AG09309 (cell line): ENCODE measurements around the gene MAP4K5.
"Not testable (repeated sequence)": the region's sequence is repeated elsewhere in the genome, so short reads cannot be mapped to it uniquely, and the experiment has no call there.

Source experiments
- DNase-seq: peaks from one replicate; pipeline ENCODE4 v3.0.0-alpha.2; 2010; ENCODE audit warnings: low read depth
- H3K4me3 ChIP-seq: 2 replicates; pipeline ENCODE4 v1.5.1; 2011; ENCODE audit warnings: mild to moderate bottlenecking, low read depth, low read length, moderate library complexity; ENCODE audit not compliant: control insufficient read depth
- TF ChIP-seq, protein P1 (sequence below): IDR thresholded peaks from 2 replicates; pipeline ENCODE4 v1.5.1; 2011; ENCODE audit warnings: mild to moderate bottlenecking, low read depth, low read length, inconsistent platforms; ENCODE audit not compliant: insufficient read depth, control insufficient read depth; ENCODE audit errors: missing control alignments

MAP4K5 gene

DNA sequence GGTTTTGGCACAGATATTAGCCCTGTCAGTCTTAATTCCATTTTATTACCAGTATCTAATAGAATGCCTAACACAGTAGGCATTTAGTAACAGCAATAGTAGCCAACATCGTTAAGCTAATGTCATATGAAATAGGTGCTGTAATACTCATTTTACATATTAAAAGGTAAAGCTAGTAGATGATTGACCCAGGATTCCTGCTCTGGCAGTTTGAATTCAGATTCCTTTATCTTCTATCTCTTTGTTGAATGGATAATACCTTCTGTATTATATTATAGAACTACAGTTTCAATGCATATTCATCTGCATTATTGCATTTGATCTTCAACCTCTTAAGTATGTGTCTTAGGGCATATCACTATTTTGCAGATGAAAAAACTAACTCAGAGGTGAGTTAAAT, 30.5 kb upstream of the MAP4K5 start:
- TF ChIP-seq, protein P1, sequence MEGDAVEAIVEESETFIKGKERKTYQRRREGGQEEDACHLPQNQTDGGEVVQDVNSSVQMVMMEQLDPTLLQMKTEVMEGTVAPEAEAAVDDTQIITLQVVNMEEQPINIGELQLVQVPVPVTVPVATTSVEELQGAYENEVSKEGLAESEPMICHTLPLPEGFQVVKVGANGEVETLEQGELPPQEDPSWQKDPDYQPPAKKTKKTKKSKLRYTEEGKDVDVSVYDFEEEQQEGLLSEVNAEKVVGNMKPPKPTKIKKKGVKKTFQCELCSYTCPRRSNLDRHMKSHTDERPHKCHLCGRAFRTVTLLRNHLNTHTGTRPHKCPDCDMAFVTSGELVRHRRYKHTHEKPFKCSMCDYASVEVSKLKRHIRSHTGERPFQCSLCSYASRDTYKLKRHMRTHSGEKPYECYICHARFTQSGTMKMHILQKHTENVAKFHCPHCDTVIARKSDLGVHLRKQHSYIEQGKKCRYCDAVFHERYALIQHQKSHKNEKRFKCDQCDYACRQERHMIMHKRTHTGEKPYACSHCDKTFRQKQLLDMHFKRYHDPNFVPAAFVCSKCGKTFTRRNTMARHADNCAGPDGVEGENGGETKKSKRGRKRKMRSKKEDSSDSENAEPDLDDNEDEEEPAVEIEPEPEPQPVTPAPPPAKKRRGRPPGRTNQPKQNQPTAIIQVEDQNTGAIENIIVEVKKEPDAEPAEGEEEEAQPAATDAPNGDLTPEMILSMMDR: no peak
- DNase-seq: no peak
- no peak overlapping the region for H3K4me3 ChIP-seq

DNA sequence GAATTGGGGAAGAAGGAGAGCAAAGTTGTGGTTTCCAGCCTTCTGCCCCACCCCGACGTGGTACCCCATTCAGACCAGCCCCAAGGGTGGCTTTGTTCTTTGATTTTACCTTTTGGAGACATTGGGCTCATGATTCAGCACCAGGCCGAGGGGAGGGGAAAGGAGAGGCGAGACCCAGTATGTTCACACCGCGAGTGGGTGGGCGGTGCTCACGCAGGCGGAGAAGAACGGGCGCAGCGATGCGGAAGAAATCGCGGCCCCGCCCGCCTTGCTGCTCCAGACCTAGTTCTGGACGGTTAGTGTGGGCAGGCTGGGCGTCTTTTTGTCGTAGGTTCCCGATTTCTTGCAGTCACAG, 28.5 kb upstream of the MAP4K5 start:
- DNase-seq: peak; percentile 20
- H3K4me3 ChIP-seq: peak overlapping the region; percentile 55
- TF ChIP-seq, protein P1: no peak

DNA sequence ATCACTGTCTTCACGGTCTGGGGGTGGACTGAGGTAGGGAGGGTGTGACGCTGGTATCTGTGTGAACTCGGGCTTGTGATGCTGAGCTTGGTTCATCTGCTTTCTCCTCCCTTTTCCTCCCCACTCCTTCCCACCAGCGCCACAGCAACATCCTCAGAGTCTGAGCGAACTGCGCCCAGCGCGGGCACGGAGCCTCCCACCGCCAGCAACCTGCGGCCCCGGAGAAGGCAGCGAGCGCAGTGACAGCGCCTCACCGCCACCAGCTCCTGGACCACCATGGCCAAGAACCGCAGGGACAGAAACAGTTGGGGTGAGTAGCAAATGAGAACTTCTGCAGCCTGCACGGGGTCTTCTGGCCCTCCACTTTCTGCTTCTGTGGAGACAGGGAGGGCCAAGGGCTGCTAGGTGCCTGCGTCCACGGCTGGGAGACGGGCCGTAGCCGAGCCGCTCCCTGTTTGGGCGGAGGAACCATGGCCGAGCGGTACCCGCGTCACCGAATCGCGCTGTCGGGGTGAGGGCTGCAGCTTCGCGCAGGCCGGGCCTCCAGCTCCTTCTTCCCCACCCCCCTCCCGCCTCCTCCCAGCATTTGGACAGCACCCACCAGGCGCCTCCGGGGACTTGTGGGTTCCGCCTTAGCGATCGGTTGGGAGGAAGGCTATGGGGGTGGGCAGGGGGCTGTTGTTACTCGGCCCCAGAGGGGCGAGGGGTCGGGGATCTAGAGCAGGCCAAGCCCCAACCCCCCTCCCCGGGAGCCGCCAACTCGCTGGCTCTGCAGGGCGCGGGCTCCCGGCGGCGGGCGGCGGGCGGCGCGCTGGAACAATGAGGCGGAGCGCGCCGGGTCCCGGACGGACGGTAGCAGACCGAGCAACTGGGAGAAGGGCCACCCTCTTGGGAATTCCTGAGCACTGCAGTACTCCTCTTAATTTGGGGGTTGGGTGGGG, 27.9 kb upstream of the MAP4K5 start, which contains the start of gene ATL1:
Gene ATL1, plus strand, starts transcription at position 156 of the 941 bp plus-strand sequence. Its CDS starts 121 bp downstream, at position 277.
- DNase-seq: peak; percentile 25
- TF ChIP-seq, protein P1: no peak
- H3K4me3 ChIP-seq: peak within 1 kb of the TSS; percentile 55

DNA sequence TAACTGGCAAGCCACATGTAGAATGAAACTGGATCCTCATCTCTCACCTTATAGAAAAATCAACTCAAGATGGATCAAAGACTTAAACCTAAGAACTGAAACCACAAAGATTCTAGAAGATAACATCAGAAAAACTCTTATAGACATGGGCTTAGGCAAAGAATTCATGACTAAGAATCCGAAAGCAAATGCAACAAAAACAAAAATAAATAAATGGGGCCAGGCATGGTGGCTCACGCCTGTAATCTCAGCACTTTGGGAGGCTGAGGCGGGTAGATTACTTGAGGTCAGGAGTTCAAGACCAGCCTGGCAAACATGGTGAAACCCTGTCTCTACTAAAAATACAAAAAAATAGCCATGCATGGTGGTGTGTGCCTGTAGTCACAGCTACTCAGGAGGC, 20.4 kb upstream of the MAP4K5 start:
- H3K4me3 ChIP-seq, DNase-seq: not testable (repeated sequence)

DNA sequence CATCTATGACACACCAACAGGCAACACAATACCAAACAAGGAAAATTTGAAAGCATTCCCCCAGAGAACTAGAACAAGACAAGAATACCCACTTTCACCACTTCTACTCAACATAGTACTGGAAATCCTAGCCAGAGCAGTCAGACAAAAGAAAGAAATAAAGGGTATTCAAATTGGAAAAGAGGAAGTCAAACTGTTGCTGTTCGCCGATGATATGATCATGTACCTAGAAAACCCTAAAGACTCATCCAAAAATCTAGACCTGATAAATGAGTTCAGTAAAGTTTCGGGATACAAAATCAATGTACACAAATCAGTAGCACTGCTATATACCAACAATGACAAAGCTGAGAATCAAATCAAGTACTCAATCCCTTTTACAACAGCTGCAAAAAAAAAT, 19.5 kb upstream of the MAP4K5 start:
- no peak overlapping the region for H3K4me3 ChIP-seq
- TF ChIP-seq, protein P1: no peak
- no peak for DNase-seq

DNA sequence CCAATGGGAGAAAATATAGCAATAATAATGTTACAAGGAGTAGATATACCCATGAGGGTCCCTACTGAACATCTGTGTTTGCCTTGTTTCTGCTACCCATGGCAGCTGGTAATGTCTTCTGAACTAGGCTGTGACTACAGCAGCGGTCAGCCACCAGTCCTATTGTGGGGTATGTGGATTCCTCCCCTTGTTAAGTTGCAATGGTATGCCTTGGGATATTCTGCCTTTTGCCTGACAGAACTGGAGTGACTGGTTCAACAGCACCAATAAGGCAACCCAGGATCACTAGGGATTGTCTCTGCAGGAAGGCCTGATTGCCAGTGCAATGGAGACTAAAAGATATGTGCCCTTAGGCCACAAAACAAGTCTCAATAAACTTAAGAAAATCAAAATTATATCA, 17.9 kb upstream of the MAP4K5 start:
- TF ChIP-seq, protein P1: no peak
- DNase-seq: no peak
- H3K4me3 ChIP-seq: no peak overlapping the region

DNA sequence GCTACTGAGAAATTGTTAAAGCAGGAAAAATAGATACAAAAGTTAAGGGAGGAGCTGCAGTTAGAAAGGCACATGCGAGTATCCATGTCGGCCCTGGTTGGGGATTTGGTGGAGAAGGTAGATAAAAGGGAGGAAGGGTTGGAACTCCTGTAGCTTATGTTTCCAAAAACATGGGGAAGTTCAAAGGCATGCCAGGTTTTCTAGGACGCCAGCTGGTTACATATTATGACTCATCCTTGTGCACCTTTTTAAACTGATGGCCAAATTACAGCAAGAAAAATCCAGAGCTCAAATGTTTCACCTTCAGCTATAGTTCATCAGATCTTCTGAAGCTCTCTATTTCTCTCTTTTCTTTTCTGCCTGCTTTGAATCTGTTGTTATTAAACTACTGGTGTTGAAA, 13.2 kb upstream of the MAP4K5 start:
- TF ChIP-seq, protein P1: no peak
- no peak for DNase-seq
- no peak overlapping the region for H3K4me3 ChIP-seq
